ENCODE data around the gene AXIN2.

- no peak for TF ChIP-seq CTCF (conservative IDR thresholded peaks at IDR 0.05; ENCODE audit: low read length)
- no peak for TF ChIP-seq EZH2phosphoT487 (IDR thresholded peaks at IDR 0.05; ENCODE audit: borderline replicate concordance)
These were observed 2.0 kb downstream of the AXIN2 start for GRCh38 chr17:65559461-65559803.
